Epidermal melanocyte (primary cell): Measurements from ENCODE around the gene TEAD1.
A peak's percentile ranks its signal among the peaks of the same experiment; 100 is the strongest.

Source experiments
- DNase-seq: peaks from one replicate; pipeline ENCODE4 v3.0.0; 2011; ENCODE audit warnings: low spot score; ENCODE audit not compliant: insufficient read length

The TEAD1 gene

DNA sequence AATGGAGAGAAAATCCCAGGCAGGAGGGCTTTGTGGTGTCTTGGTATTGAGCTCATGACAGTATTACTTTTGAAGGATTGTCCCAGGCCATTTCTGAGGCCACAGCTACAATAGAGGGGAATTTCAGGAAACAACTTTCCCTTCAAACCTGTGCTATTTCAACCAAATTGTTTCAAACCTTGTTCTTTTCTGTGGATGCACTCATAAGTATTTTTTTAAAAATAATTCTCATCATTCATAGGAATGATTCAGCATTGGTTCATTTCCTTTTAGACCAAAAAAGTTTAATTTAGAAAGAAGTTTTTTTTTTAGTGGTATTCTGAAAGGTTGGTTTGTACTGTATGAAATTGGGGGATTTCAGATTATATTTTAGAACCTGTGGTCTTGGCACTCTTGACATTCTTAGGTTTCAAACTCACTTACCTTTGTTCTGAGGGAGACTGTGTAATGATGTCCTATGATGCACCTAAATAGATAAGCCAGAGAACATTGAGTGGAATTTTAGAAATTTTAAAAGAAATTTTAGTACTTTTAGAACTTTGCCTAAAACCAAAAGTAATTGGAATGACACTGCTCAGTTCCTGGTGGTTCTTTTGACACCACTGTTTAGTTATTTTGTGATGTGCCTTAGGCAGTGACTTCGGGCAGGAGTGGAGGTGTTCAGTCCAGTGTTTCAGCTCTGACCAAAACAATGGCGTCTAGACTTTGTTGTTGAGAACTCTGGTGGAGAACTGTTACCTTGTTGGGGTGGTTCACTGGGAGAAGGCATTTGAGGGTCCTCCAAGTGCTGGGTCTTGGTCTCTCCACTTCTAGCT lies 12.2 kb downstream of the TEAD1 start:
- no peak for DNase-seq

DNA sequence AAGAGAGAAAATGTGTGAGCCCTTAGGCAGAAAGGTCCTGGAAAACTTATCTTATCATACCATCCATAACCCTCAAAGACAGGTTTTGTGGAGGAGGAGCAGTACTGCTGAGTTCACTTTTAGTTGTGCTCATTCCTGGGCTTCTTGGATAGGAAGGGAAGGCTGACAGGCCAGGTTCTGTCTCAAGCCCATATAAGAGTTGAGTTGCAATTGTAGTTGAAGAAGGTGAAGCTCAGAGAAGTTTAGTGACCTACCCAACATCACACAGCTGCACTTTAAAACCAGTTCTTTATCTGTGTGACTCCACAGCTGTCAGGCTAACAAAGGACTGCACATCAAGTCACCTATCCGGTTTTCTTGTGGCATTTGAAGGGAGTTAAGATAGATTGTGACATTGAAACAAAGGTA lies 13.0 kb downstream of the TEAD1 start:
- DNase-seq, result no peak

DNA sequence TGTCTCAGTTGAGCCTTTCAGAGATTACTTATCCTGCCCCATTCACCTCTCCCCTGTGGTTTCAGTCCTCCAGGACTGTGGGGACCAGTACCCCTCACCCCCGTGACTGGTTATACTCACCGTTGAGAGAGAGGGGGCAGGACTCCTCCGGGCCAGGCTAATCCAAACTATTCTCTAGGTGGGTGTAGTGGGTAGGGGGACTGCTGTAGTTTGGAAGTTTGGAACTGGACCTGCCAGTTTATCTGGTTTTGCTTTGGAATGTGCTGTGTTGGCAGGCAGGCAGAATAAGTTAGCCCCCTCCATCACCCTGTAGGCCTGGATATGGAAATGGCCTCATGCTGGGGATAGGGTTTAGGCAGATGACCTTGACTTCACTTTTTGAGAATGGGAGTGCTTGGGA lies 13.5 kb downstream of the TEAD1 start:
- DNase-seq, result no peak

DNA sequence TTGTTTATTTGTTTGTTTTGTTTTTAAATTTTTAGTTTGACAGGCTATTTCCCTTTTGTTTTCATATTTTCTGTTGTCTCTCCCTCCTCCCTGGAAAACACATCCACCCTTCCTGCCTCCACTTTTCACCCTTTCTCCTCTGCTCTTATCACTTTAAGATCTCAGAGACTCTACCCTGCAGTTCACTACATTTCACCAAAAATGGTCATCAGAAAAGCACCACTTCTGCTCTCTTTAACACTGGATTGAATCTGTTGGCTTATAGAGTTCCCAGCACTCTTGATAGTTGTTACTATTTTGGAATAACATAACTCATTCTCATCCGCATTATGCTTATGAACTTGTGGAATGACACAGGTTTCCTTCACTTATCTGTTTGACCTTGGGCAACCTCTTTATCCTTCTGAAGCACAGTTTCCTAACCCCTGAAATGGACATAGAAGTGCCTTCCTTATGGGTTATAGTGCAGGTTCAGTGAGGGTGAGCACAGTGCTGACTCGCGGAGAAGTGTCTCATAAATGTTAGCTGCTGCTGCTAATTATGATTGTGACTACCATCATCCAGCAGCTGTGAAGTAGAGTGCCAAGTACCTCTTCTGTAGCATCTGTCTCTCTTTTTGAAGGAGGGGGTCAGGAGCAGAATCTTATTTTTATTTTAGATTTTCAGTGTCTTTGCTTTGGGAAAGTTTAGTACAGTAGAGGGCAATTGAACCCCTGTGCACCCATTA lies 15.0 kb downstream of the TEAD1 start:
- DNase-seq, result no peak

DNA sequence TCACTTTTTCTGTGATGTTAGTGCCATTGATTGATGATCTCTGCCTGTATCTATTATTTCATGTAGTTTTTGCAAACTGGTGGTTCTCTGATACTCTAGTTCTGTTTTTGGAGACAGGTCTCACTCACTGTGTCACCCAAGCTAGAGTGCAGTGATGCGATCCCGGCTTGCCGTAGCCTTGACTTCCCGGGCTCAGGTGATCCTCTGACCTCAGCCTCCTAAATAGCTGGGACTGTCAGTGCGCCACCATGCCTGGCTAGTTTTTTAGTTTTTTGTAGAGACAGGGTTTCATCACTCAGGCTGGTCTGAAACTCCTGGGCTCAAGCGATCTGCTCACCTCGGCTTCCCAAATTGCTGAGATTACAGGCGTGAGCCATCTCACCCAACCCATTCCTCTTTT lies 16.4 kb downstream of the TEAD1 start:
- no peak for DNase-seq

DNA sequence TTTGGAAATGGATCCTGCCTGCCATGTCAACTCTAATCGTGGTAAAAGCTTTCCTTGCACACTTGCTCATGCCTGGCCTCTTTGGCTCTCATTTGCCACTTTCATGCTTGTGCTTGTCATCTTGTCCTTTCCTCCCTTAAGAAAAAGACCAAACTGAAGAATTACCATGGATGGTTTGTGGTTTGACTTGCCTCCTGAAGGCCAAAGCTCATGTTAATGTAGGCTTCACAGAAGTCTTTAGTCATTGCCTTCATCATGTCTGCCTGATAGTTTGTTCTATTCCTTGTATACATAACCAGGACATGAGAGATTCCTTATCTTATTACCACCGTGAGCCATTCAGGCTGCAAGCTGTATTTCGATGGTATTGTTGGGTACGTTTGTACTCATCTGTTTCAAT lies 17.3 kb downstream of the TEAD1 start:
- DNase-seq, result no peak

DNA sequence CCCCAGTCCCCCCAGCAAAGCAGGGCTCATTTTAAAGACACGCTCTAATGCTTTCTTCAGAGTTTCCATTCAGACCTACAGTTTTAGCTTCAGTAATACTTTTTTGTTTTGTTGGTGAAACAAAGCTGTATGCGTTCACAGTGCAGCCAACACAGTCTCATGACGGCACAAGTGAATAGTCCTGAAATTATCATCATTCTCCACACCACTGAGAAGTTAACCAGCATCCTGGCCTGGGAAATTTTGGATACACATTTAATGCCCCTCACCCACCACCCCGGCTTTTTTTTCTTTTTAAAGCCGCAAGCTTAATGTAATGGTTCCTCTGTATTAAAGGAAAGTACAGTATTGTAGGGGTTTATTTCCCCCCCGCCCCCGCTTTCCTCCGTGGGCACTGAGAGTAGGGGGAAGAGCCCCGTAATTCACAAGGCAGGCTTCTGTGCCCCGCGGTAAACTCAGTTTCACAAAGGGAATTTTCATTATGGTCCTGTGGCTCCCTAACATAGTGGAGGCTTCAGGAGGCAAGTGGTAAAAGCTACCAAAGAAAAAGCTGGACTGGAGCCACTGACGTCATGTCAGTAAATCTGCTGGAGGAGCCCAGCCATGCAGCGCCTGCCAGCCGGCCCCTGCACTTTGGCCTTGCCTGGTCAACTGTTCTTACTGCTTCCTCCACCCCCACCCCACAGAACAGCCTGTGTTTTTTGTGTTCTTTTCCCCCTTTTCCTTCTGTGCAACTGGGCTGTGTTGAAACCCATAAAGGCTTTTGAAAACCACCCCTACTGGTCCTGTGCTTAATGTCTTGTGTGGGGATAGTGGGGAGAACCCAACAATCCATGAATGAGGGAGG lies 18.2 kb downstream of the TEAD1 start:
- DNase-seq, result peak; percentile 74

DNA sequence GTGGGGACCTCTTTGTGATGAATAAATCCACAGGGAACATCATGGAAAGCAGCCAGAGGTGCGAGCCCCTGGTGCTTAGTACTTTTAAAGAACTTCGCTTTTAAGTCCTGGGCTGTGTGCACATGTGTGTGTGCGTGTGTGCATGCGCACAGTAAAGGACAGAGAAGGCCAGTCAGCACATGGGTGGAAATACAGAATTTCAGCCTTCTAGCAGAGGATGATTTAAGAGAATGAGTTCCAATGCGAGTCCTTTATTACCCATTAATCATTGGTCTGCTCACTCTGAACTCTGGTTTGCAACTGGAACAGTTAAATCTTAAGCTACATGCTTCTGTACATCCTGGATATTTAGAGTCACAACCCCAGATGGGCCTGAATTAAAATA lies 18.9 kb downstream of the TEAD1 start:
- no peak for DNase-seq

DNA sequence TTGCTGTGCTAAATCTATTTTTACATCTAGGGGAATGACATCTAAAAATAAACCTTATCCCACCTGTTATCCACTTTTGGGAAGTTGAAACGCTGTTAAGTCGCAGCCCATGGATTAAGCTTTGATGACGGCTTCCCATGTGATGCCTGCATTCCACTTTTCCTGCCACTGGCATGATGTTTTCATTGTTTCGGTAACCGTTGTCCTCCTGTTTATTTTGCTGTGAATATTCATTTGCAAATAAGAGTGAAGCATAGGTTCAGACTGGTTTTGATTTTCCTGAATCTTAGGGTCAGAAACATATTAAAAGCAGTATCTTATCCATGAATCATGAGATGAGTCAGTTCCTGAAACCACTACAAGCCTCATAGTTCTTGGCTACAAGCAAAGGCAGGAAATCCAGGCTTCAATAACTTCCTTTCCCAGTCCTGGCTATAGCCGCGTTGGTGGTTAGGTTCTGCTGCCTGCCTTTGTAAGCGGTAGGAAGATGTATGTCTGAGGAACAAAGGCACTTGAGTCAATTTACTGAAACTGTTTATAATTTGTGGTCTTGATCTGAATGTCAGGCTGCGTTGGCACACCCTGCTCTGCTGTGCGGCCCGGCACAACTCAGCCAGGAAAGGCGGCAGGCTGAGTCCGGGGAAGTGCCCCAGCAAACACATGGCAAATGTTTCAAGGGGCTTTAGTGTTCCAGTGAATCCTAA lies 19.4 kb downstream of the TEAD1 start:
- DNase-seq, result peak; percentile 60

DNA sequence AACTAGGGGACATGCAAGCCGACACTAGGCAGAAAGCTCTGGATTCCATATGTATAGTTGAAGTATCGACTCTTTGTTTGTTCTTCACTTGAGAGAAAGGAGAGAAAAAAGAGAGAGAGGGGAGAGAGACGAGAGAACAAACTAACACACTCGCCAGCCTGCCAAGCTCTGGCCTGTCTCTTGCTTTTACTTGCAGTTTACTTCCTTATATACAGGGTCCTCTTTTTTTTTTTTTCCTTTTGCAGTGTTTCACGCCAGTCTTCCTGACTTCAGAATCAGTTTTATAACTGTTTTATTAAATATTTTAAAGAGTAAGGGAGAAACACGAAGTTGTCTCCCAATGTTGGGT lies 19.9 kb downstream of the TEAD1 start:
- no peak for DNase-seq

DNA sequence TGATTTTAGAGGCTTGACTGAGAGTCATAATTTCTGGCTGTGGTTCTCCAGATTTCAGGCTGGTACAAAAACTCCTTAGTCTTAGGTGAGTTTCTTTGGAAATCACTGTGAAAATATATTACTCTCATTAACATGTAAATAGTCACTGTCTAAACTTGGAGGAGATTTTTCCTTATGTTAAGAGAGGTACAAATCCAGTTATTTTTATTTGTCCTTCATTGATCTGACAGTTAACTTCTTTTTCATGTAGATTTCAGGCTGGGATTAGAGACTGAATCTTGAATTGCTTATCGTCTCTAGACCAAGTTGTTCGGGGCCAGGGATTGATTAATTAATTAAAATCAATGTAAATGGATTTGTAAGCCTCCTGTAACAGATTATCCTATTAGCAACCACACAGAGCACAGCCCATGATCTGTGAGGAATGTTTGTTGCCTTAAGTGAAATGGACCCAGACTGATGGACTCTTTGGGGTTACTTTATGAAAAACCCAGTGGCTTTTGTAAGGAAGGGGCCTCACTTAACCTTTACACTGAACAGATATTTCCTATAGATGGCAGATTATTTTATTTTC lies 21.1 kb downstream of the TEAD1 start:
- DNase-seq, result no peak

DNA sequence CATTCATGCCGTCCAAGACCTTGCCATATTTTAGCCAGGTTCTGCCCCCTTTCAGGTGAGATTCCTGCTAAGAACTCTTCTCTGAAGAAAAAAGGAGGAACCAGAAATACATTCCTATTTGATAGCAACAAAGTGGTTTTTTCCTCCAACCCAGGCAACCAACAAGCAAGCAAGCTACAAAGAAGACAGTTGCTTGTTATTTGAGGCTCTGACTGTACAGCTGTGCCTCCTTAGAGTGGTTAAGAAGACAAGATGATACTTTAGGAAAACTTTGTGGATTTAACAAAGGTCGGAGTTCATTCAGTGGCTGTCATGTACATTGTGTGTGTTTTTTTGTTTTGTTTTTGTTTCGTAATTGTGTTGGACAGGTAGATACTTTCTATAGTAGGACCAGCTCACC lies 21.7 kb downstream of the TEAD1 start:
- DNase-seq, result no peak

DNA sequence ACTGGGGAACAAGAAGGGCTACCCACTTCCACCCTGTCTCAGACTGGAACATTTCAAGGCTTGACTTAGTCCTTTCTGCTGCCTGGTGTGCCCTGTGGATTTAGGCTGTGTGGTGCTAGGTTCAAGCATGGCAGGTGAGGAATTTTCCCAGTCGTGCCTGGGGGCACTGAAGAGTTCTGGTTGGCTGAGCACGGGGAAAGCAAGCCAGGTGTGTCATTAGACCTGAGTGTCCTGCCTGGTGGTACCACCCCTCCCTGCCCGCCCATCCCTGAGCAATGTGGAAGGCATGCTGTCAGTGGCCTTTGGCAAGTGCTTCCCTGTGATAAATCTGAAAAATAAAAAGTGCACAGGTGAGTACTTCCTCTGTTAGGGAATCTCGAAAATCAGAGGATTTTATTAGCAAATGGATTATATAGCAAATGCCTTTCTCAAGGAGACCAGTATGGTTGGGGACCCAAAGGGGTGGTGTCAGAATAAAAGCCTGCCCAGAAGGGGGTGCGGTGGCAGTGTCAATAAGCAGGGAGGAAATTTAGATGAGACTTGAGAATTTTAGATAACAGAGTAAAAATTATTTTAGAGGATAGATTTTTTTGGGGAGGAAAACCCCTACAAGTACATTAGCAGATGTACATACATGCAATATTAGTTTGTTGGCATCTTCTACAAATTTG lies 22.8 kb downstream of the TEAD1 start:
- no peak for DNase-seq

DNA sequence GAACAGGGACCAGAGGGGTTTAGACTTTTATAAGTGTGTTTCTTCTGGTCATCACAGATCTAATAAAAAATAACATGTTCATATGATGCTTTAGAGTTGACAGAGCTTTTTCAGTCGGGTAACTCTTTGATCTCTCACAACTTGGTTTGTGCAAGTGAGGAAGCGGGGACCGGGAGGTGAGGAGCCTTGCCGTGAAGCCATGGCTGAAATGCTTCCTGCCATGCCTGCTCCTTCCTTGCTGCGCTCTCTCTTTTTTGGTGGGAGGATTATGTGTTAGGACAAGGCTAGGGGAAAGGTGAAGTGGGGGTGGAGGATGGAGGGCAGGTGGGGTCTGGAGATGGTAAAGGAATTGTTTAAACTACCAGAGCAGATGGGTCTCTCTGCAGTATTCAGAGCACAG lies 23.8 kb downstream of the TEAD1 start:
- no peak for DNase-seq

DNA sequence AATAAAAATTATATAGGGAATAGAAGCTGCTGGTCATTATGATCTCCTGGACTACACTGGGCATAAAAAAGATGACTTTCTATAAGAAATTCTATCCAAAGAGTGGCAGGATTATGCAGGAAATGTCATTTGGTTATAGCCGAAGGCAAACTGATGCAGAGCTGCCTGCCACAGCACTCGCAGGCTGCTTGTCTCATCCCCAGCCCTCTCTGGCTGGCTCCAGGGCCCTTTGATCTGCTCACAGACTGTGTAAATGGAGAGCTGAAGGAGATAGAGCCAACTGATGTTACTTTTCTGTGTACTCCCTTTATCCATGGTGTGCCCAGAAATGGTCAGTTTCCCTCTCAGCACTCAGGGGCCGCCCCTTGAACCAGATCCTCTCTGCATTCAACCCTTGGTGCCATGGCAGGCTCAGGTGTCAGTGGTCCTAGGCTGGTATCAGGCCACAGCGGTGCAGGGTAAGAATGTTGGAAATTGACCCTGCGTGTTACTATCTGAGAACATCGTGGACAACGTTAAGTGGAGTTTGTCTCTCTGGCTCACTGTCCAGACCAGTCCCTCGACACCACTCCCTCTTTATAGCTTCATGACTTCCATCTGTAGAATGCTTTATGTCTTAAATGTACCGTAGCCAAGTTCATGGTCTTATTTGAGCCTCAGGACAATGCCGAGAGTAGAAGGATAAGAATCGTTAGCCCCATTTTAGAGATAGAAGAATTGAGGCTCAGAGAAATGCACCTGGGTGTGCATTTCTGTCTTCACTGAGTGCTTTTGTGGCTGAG lies 27.8 kb downstream of the TEAD1 start:
- DNase-seq, result no peak

DNA sequence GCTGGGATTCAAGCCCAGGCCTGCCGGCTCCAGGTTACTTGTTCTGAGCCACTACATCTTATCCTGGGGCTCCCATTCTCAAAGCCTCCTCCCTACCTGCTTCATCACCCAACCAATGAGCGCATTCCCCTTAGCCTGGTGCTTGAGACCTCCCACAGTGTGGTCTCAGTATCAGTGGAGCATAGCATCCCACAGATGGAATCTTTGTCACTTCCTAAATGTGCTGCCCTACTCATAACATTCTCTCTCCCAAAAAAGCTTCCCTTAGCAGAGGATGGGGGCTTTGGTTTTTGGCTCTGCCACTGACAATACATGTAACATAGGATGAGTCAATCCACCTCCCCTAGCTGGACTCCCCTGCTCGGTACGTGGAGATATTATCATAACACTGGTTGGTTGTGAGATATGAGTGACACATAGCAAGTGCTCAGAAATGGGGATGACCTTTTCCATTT lies 28.8 kb downstream of the TEAD1 start:
- DNase-seq, result no peak

DNA sequence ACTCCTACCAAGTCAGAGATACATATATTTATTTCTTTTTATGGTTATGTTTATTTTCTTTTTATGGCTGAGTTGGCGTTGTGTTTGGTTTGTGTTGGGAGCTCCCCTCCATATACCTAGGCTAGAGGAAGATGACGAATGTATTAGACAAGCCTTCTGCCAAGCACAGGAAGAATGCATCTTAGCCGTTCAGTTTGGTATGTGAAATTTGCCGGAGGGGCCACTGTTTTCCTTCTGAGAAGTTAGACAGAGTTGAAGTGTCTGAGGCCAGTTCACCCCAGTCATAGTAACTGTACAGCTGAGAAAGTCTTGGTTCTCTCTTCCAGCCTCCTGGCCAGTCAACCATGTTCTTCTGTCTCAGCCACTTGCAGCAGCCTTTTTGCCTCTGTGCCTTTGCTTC lies 29.8 kb downstream of the TEAD1 start:
- DNase-seq, result peak; percentile 46

DNA sequence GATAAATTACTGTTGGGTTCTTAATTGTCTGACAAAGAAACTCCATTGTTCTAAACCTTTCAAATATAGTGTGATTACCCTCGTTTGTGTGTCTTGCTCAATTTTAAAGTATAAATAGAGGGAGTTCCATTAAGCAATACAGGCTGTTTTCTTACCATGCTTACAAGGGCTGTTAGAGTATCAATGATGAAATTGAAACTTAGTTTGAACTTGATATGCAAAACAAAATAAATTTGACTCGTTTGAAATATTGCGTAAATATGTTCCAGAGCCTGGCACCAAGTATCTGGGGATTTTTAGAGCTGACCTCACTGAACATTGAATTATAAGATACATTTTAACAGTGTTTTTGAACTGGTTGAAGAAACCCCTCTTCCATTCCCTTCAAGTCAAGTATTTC lies 31.7 kb downstream of the TEAD1 start:
- DNase-seq, result no peak

DNA sequence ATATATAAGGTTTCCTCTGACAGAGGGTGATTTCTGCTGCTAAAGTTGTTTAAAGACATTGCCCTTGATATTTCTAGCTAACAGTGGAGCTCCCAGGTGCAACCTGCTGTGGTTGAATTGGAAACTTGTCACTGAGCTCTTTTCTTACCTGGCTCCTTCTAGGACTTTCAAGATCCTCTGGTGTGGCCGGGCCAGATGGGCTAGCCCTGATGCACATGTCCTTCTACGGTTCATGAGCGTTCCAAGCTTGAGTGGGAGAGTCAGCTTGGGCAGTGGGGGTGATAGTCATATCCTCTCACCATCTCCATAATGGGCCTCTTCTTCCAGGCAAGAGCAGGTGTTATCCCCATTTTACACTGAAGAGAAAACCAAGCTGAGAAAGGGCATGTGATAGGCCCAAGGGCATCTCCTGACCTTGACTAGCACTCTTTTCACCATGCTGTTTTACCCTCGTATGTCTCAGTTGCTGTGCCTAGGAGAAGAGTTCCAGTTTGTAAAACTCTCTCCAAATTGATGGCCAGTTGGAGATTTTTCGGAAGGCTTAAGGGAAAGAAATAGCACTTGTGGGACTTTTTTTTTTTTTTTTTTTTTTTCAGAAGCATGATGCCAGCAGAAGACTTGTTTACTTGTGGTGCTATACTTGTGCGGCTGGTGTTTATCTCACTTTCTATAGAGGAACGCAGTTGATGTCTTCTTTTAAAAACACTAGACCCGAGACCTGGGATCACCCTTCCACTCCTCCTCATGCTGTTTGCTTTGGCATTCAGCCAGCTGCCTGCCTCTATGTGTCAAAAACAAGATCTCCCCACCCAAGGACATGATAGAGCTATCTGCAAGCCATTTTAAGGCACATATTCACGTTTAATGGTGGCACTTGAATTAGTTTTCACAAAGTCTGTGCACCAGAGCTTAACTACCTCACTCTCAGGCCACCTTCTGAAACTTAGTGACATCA lies 32.6 kb downstream of the TEAD1 start:
- no peak for DNase-seq
